Measurements from ENCODE around the gene SSBP3. TPM values are rescaled to one million over a fixed set of nuclear protein-coding genes. Genes with fewer than 3 reads are reported as not detected.

SSBP3 gene
- total RNA-seq, 2 experiments from 2014 or later: 16.5 to 44.9 TPM

DNA sequence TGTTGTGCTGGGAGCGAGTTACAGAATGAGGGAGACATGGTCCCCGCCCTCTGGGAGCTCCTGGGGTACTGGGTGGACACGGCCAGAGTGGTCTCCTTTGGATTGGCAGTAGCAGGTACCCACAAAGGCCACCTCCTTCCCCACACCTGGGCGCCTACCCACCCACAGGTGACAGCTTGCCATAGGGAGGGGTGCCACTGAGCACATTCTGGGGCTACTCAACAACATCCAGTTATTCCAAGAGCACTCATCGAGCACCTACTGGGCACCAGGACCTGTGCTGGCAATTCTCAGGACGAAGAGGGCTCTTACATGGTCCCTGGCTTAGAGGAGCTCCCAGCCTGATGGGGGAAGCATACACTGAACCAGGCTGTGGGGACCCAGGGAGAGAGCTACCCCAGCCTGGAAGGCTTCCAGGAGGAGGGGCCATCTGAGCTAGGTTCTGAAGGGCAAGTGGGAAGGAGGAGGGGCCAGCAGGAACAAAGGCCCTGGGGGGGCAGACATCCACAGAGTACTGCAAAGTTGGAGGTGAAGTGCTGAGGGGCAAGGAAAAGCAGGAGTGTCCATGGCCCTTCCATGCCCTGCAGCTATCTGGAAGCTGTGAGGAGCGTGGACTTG is 184.2 kb downstream of the SSBP3 start:
- H3K4me1 ChIP-seq (ENCODE audit: insufficient read depth, low read length, poor library complexity, severe bottlenecking): no peaks in the 10 kb centered on the region
- H3K27ac ChIP-seq (ENCODE audit: low read depth, low read length, poor library complexity, severe bottlenecking): no peak overlapping the region
- TF ChIP-seq, protein P1, sequence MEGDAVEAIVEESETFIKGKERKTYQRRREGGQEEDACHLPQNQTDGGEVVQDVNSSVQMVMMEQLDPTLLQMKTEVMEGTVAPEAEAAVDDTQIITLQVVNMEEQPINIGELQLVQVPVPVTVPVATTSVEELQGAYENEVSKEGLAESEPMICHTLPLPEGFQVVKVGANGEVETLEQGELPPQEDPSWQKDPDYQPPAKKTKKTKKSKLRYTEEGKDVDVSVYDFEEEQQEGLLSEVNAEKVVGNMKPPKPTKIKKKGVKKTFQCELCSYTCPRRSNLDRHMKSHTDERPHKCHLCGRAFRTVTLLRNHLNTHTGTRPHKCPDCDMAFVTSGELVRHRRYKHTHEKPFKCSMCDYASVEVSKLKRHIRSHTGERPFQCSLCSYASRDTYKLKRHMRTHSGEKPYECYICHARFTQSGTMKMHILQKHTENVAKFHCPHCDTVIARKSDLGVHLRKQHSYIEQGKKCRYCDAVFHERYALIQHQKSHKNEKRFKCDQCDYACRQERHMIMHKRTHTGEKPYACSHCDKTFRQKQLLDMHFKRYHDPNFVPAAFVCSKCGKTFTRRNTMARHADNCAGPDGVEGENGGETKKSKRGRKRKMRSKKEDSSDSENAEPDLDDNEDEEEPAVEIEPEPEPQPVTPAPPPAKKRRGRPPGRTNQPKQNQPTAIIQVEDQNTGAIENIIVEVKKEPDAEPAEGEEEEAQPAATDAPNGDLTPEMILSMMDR (conservative IDR thresholded peaks at IDR 0.05; ENCODE audit: low read length): no peak
- no peak for TF ChIP-seq EZH2phosphoT487 (IDR thresholded peaks at IDR 0.05; ENCODE audit: borderline replicate concordance, low read depth, low read length)
- no peak overlapping the region for H3K4me3 ChIP-seq (ENCODE audit: low read depth, low read length, poor library complexity, severe bottlenecking)
- no peaks in the 10 kb centered on the region for H3K9me3 ChIP-seq (ENCODE audit: low read length)
- intact Hi-C loops (cut with micrococcal nuclease; ENCODE audit: unreplicated experiment): no loop called here
- ChIA-PET CTCF (ENCODE audit: unreplicated experiment) (no interaction called here), POLR2A (interaction anchor here (0.6 kb wide), 1 partner anchor 12 kb away, joined by 3 read pairs; no protein-coding TSS in a partner anchor)
- H3K36me3 ChIP-seq (ENCODE audit: insufficient read depth, low read length): peaks cover 41% of the 10 kb centered on the region
- H4K20me1 ChIP-seq (ENCODE audit: insufficient read depth, low read length): no peaks in the 10 kb centered on the region
- H3K9me2 ChIP-seq (ENCODE audit: insufficient read depth, low read length): no peaks in the 10 kb centered on the region
- no peaks in the 10 kb centered on the region for H3K79me2 ChIP-seq (ENCODE audit: insufficient read depth, low read depth, low read length)
- H2AFZ ChIP-seq (ENCODE audit: low read length): no peak overlapping the region
- BruUV-seq (replicated peaks): no TSS peak
- no peak for DNase-seq (ENCODE audit: low spot score)
- H3K4me2 ChIP-seq (ENCODE audit: low read length): no peak overlapping the region

- no TSS peak for BruUV-seq (replicated peaks)
- no peak overlapping the region for H3K27ac ChIP-seq (ENCODE audit: low read depth, low read length, poor library complexity, severe bottlenecking)
- no peak overlapping the region for H3K4me2 ChIP-seq (ENCODE audit: low read length)
- H3K36me3 ChIP-seq (ENCODE audit: insufficient read depth, low read length): peaks cover 48% of the 10 kb centered on the region
- TF ChIP-seq EZH2phosphoT487 (IDR thresholded peaks at IDR 0.05; ENCODE audit: borderline replicate concordance, low read depth, low read length): no peak
- TF ChIP-seq, protein P1 (conservative IDR thresholded peaks at IDR 0.05; ENCODE audit: low read length): no peak
- H3K4me3 ChIP-seq (ENCODE audit: low read depth, low read length, poor library complexity, severe bottlenecking): no peak overlapping the region
- intact Hi-C loops (cut with micrococcal nuclease; ENCODE audit: unreplicated experiment): no loop called here
- no peaks in the 10 kb centered on the region for H3K79me2 ChIP-seq (ENCODE audit: insufficient read depth, low read depth, low read length)
- no peaks in the 10 kb centered on the region for H3K4me1 ChIP-seq (ENCODE audit: insufficient read depth, low read length, poor library complexity, severe bottlenecking)
- H3K9me2 ChIP-seq (ENCODE audit: insufficient read depth, low read length): no peaks in the 10 kb centered on the region
- no peak for DNase-seq (ENCODE audit: low spot score)
- H4K20me1 ChIP-seq (ENCODE audit: insufficient read depth, low read length): no peaks in the 10 kb centered on the region
- ChIA-PET CTCF (ENCODE audit: unreplicated experiment) (no interaction called here), POLR2A (interaction anchor here (0.6 kb wide), 1 partner anchor 11 kb away, joined by 3 read pairs; no protein-coding TSS in a partner anchor)
- no peak overlapping the region for H2AFZ ChIP-seq (ENCODE audit: low read length)
- no peaks in the 10 kb centered on the region for H3K9me3 ChIP-seq (ENCODE audit: low read length)
Measured at GRCh38 chr1:54221113-54221834, 184.9 kb downstream of the SSBP3 start.
